HepG2 (cell line): Measurements from ENCODE around the gene SEMA3F. TPM values are rescaled to one million over a fixed set of nuclear protein-coding genes. Genes with fewer than 3 reads are reported as not detected.

ENCODE experiments used
- BORCS8-MEF2B ChIP-seq: sonication (generic); formaldehyde crosslinking; IDR thresholded peaks from 2 replicates; pipeline ENCODE4 v1.8.0; 2022; ENCODE audit warnings: mild to moderate bottlenecking, missing genetic modification reagents
- HIVEP1 ChIP-seq: sonication (generic); formaldehyde crosslinking; IDR thresholded peaks from 2 replicates; pipeline ENCODE4 v1.4.0; 2020; ENCODE audit warnings: mild to moderate bottlenecking, missing genetic modification reagents
- JDP2 ChIP-seq: sonication (generic); formaldehyde crosslinking; IDR thresholded peaks from 2 replicates; pipeline ENCODE4 v1.8.1; 2022; ENCODE audit warnings: missing genetic modification reagents, borderline replicate concordance
- NFIC ChIP-seq: IDR thresholded peaks from 2 replicates; pipeline ENCODE4 v1.6.1; 2012; ENCODE audit warnings: mild to moderate bottlenecking, low read length, inconsistent platforms
- RERE ChIP-seq: IDR thresholded peaks from 2 replicates; pipeline ENCODE4 v1.6.1; 2016; ENCODE audit warnings: low read depth, missing genetic modification reagents, missing compliant biosample characterization
- SMC3 ChIP-seq: IDR thresholded peaks from 2 replicates; pipeline ENCODE4 v1.6.1; 2011; ENCODE audit warnings: low read length, improper control_type of control experiment
- SRY ChIP-seq: sonication (generic); formaldehyde crosslinking; IDR thresholded peaks from 2 replicates; pipeline ENCODE4 v1.8.0; 2022; ENCODE audit warnings: mild to moderate bottlenecking, missing genetic modification reagents
- TCF12 ChIP-seq, 2 experiments: fragments of 450-650 bp in 1 of 2; sonication (generic) in 1 of 2; formaldehyde crosslinking in 1 of 2; IDR thresholded peaks; 2 replicates each; pipeline versions ENCODE4 v1.6.1 to v1.8.0; 2017 to 2022; ENCODE audit warnings: antibody characterized with exemption in 1 of 2, mild to moderate bottlenecking in 1 of 2, missing genetic modification reagents in 1 of 2, moderate library complexity in 1 of 2
- YY1 ChIP-seq: IDR thresholded peaks from 2 replicates; pipeline ENCODE4 v1.6.1; 2011; ENCODE audit warnings: low read length, low read depth, moderate library complexity, mild to moderate bottlenecking; ENCODE audit not compliant: insufficient read depth, insufficient replicate concordance
- ZKSCAN1 ChIP-seq: fragments of 150-350 bp; IDR thresholded peaks from 2 replicates; pipeline ENCODE4 v1.6.1; 2014; ENCODE audit warnings: low read length
- ZMYM3 ChIP-seq: sonication (generic); formaldehyde crosslinking; IDR thresholded peaks from 2 replicates; pipeline ENCODE4 v1.5.1; 2020; ENCODE audit warnings: mild to moderate bottlenecking, missing genetic modification reagents
- ZNF17 ChIP-seq: sonication (generic); formaldehyde crosslinking; IDR thresholded peaks from 2 replicates; pipeline ENCODE4 v1.5.0; 2020; ENCODE audit warnings: mild to moderate bottlenecking, missing genetic modification reagents
- ZNF251 ChIP-seq: sonication (generic); formaldehyde crosslinking; IDR thresholded peaks from 2 replicates; pipeline ENCODE4 v1.9.0; 2021; ENCODE audit warnings: mild to moderate bottlenecking, missing genetic modification reagents
- ZNF263 ChIP-seq: sonication (generic); formaldehyde crosslinking; IDR thresholded peaks from 2 replicates; pipeline ENCODE4 v1.4.0; 2020; ENCODE audit warnings: missing genetic modification reagents
- ZNF513 ChIP-seq: sonication (generic); formaldehyde crosslinking; conservative IDR thresholded peaks from 2 replicates; pipeline ENCODE4 v1.5.0; 2020; ENCODE audit warnings: missing genetic modification reagents
- polyA plus RNA-seq, 8 experiments: library from polyadenylated mRNA; depleted of rRNA in 3 of 8; stranded (reverse) in 7 of 8; unstranded in 1 of 8; fragments of >200 nt; fragmentation: Illumina TruSeq in 4 of 8; extraction: Trizol in 4 of 8; gene quantifications; 2 replicates each; pipeline versions ENCODE4 v1.2.1 to v1.2.3, GENCODE V29; 2011 to 2016; ENCODE audit warnings: low read depth in 4 of 8, missing spikeins in 1 of 8, mixed read lengths in 1 of 8; ENCODE audit not compliant: insufficient read depth in 1 of 8
- total RNA-seq, 5 experiments: library from RNA; depleted of rRNA; stranded (reverse); fragments of >200 nt; fragmentation: Illumina TruSeq; extraction: Trizol; gene quantifications; 2 replicates each; pipeline ENCODE4 v1.2.3, GENCODE V29; 2016; ENCODE audit warnings: low read depth in 1 of 5
- TF ChIP-seq, protein P1 (sequence below): sonication (generic); formaldehyde crosslinking; IDR thresholded peaks from 2 replicates; pipeline ENCODE4 v1.5.0; 2020; ENCODE audit warnings: mild to moderate bottlenecking, missing genetic modification reagents

The SEMA3F gene
- total and polyA plus RNA-seq, 2 of the 13 experiments (the other 11 are each of a cell fraction or from before 2014, with no cell fraction given), result 7.6 to 17.2 TPM

- TF ChIP-seq RERE (CRISPR knock-in tag), result peak; percentile 58; the same call in 1 of the 2 replicates
- TF ChIP-seq ZMYM3 (CRISPR knock-in tag), result no peak
- TF ChIP-seq, protein P1, sequence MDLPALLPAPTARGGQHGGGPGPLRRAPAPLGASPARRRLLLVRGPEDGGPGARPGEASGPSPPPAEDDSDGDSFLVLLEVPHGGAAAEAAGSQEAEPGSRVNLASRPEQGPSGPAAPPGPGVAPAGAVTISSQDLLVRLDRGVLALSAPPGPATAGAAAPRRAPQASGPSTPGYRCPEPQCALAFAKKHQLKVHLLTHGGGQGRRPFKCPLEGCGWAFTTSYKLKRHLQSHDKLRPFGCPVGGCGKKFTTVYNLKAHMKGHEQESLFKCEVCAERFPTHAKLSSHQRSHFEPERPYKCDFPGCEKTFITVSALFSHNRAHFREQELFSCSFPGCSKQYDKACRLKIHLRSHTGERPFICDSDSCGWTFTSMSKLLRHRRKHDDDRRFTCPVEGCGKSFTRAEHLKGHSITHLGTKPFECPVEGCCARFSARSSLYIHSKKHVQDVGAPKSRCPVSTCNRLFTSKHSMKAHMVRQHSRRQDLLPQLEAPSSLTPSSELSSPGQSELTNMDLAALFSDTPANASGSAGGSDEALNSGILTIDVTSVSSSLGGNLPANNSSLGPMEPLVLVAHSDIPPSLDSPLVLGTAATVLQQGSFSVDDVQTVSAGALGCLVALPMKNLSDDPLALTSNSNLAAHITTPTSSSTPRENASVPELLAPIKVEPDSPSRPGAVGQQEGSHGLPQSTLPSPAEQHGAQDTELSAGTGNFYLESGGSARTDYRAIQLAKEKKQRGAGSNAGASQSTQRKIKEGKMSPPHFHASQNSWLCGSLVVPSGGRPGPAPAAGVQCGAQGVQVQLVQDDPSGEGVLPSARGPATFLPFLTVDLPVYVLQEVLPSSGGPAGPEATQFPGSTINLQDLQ (CRISPR knock-in tag), result 0 out of 2 replicates have a peak, but pooled peaks have one; percentile 66
- no peak for TF ChIP-seq JDP2 (CRISPR knock-in tag)
- TF ChIP-seq SMC3, result no peak
- no peak for TF ChIP-seq ZNF251 (CRISPR knock-in tag)
- no peak for TF ChIP-seq ZNF263 (CRISPR knock-in tag)
- TF ChIP-seq ZNF17, result no peak
- no peak for TF ChIP-seq BORCS8-MEF2B (CRISPR knock-in tag)
- no peak for TF ChIP-seq YY1
- no peak for TF ChIP-seq TCF12 (IDR thresholded peaks at IDR 0.05)
- TF ChIP-seq TCF12 (CRISPR knock-in tag; IDR thresholded peaks at IDR 0.05), result no peak
- no peak for TF ChIP-seq ZKSCAN1
- 0 out of 2 replicates have a peak, but pooled peaks have one; percentile 20 for TF ChIP-seq SRY (CRISPR knock-in tag)
- TF ChIP-seq ZNF513 (CRISPR knock-in tag), result no peak
- 0 out of 2 replicates have a peak, but pooled peaks have one; percentile 36 for TF ChIP-seq HIVEP1 (CRISPR knock-in tag)
- TF ChIP-seq NFIC, result no peak
Measured at GRCh38 chr3:50203113-50203808, 48.1 kb downstream of the SEMA3F start (continued).
